ENCODE results near the gene PTPRF.

The PTPRF gene

GRCh38 chr1:43512133-43512532 is 18.6 kb upstream of the PTPRF start:
- peaks cover 21 to 31% of the 10 kb centered on the region in 2 donors for H3K4me1 ChIP-seq (ENCODE audit: control insufficient read depth in 2 of 2, insufficient read depth in 2 of 2, low read length in 2 of 2)
- no peaks in the 10 kb centered on the region for H3K9me3 ChIP-seq (ENCODE audit: control insufficient read depth in 2 of 2, low read length in 2 of 2)
- peak overlapping the region; percentile 82 to 83 for H3K27ac ChIP-seq (ENCODE audit: low read depth in 2 of 2, low read length in 2 of 2)
- no peak overlapping the region for H3K4me3 ChIP-seq (ENCODE audit: low read length in 2 of 2)
- H3K27me3 ChIP-seq (ENCODE audit: control insufficient read depth in 2 of 2, insufficient read depth in 2 of 2, low read length in 2 of 2): no peaks in the 10 kb centered on the region
- H3K36me3 ChIP-seq (ENCODE audit: control insufficient read depth in 2 of 2, insufficient read depth in 2 of 2, low read length in 2 of 2): no peaks in the 10 kb centered on the region
- H3K9ac ChIP-seq (ENCODE audit: low read depth in 1 of 2, low read length in 2 of 2): peak overlapping the region in 1 of 2 donors; percentile 1

GRCh38 chr1:43512681-43513080 is 18.0 kb upstream of the PTPRF start:
- Histone ChIP-seq H3K27me3 (ENCODE audit: control insufficient read depth in 2 of 2, insufficient read depth in 2 of 2, low read length in 2 of 2) (no peaks in the 10 kb centered on the region), H3K4me1 (ENCODE audit: control insufficient read depth in 2 of 2, insufficient read depth in 2 of 2, low read length in 2 of 2) (peaks cover 21 to 31% of the 10 kb centered on the region in 2 donors), H3K27ac (ENCODE audit: low read depth in 2 of 2, low read length in 2 of 2) (peak overlapping the region; percentile 82 to 83), H3K9me3 (ENCODE audit: control insufficient read depth in 2 of 2, low read length in 2 of 2) (no peaks in the 10 kb centered on the region), H3K9ac (ENCODE audit: low read depth in 1 of 2, low read length in 2 of 2) (peak overlapping the region; percentile 1 to 52), H3K36me3 (ENCODE audit: control insufficient read depth in 2 of 2, insufficient read depth in 2 of 2, low read length in 2 of 2) (no peaks in the 10 kb centered on the region), H3K4me3 (ENCODE audit: low read length in 2 of 2) (no peak overlapping the region)

- Histone ChIP-seq H3K4me3 (ENCODE audit: low read length in 2 of 2) (no peak overlapping the region), H3K9ac (ENCODE audit: low read depth in 1 of 2, low read length in 2 of 2) (no peak overlapping the region), H3K4me1 (ENCODE audit: control insufficient read depth in 2 of 2, insufficient read depth in 2 of 2, low read length in 2 of 2) (peaks cover 21 to 31% of the 10 kb centered on the region in 2 donors), H3K36me3 (ENCODE audit: control insufficient read depth in 2 of 2, insufficient read depth in 2 of 2, low read length in 2 of 2) (no peaks in the 10 kb centered on the region), H3K27me3 (ENCODE audit: control insufficient read depth in 2 of 2, insufficient read depth in 2 of 2, low read length in 2 of 2) (no peaks in the 10 kb centered on the region), H3K9me3 (ENCODE audit: control insufficient read depth in 2 of 2, low read length in 2 of 2) (no peaks in the 10 kb centered on the region), H3K27ac (ENCODE audit: low read depth in 2 of 2, low read length in 2 of 2) (peak overlapping the region in 1 of 2 donors; percentile 82)
Measured at GRCh38 chr1:43513471-43514173, 17.1 kb upstream of the PTPRF start.

- Histone ChIP-seq H3K27me3 (ENCODE audit: control insufficient read depth in 2 of 2, insufficient read depth in 2 of 2, low read length in 2 of 2) (no peaks in the 10 kb centered on the region), H3K4me3 (ENCODE audit: low read length in 2 of 2) (no peak overlapping the region), H3K9ac (ENCODE audit: low read depth in 1 of 2, low read length in 2 of 2) (no peak overlapping the region), H3K4me1 (ENCODE audit: control insufficient read depth in 2 of 2, insufficient read depth in 2 of 2, low read length in 2 of 2) (peaks cover 11 to 20% of the 10 kb centered on the region in 2 donors), H3K27ac (ENCODE audit: low read depth in 2 of 2, low read length in 2 of 2) (no peak overlapping the region), H3K9me3 (ENCODE audit: control insufficient read depth in 2 of 2, low read length in 2 of 2) (no peaks in the 10 kb centered on the region), H3K36me3 (ENCODE audit: control insufficient read depth in 2 of 2, insufficient read depth in 2 of 2, low read length in 2 of 2) (no peaks in the 10 kb centered on the region)
Measured at GRCh38 chr1:43518935-43519686, 11.6 kb upstream of the PTPRF start.

GRCh38 chr1:43520100-43520778 is 10.4 kb upstream of the PTPRF start:
- Histone ChIP-seq H3K27ac (ENCODE audit: low read depth in 2 of 2, low read length in 2 of 2) (peak overlapping the region; percentile 9 to 29), H3K36me3 (ENCODE audit: control insufficient read depth in 2 of 2, insufficient read depth in 2 of 2, low read length in 2 of 2) (no peaks in the 10 kb centered on the region), H3K9ac (ENCODE audit: low read depth in 1 of 2, low read length in 2 of 2) (no peak overlapping the region), H3K4me1 (ENCODE audit: control insufficient read depth in 2 of 2, insufficient read depth in 2 of 2, low read length in 2 of 2) (peaks cover 17 to 31% of the 10 kb centered on the region in 2 donors), H3K4me3 (ENCODE audit: low read length in 2 of 2) (no peak overlapping the region), H3K27me3 (ENCODE audit: control insufficient read depth in 2 of 2, insufficient read depth in 2 of 2, low read length in 2 of 2) (no peaks in the 10 kb centered on the region), H3K9me3 (ENCODE audit: control insufficient read depth in 2 of 2, low read length in 2 of 2) (no peaks in the 10 kb centered on the region)

- Histone ChIP-seq H3K36me3 (ENCODE audit: control insufficient read depth in 2 of 2, insufficient read depth in 2 of 2, low read length in 2 of 2) (no peaks in the 10 kb centered on the region), H3K4me1 (ENCODE audit: control insufficient read depth in 2 of 2, insufficient read depth in 2 of 2, low read length in 2 of 2) (peaks cover 18 to 33% of the 10 kb centered on the region in 2 donors), H3K9ac (ENCODE audit: low read depth in 1 of 2, low read length in 2 of 2) (no peak overlapping the region), H3K27ac (ENCODE audit: low read depth in 2 of 2, low read length in 2 of 2) (no peak overlapping the region), H3K27me3 (ENCODE audit: control insufficient read depth in 2 of 2, insufficient read depth in 2 of 2, low read length in 2 of 2) (no peaks in the 10 kb centered on the region), H3K4me3 (ENCODE audit: low read length in 2 of 2) (no peak overlapping the region), H3K9me3 (ENCODE audit: control insufficient read depth in 2 of 2, low read length in 2 of 2) (no peaks in the 10 kb centered on the region)
Measured at GRCh38 chr1:43521078-43521477, 9.6 kb upstream of the PTPRF start.

- no peak overlapping the region for H3K27ac ChIP-seq (ENCODE audit: low read depth in 2 of 2, low read length in 2 of 2)
- peaks cover 18 to 33% of the 10 kb centered on the region in 2 donors for H3K4me1 ChIP-seq (ENCODE audit: control insufficient read depth in 2 of 2, insufficient read depth in 2 of 2, low read length in 2 of 2)
- H3K9ac ChIP-seq (ENCODE audit: low read depth in 1 of 2, low read length in 2 of 2): no peak overlapping the region
- no peaks in the 10 kb centered on the region for H3K9me3 ChIP-seq (ENCODE audit: control insufficient read depth in 2 of 2, low read length in 2 of 2)
- H3K27me3 ChIP-seq (ENCODE audit: control insufficient read depth in 2 of 2, insufficient read depth in 2 of 2, low read length in 2 of 2): no peaks in the 10 kb centered on the region
- no peak overlapping the region for H3K4me3 ChIP-seq (ENCODE audit: low read length in 2 of 2)
- no peaks in the 10 kb centered on the region for H3K36me3 ChIP-seq (ENCODE audit: control insufficient read depth in 2 of 2, insufficient read depth in 2 of 2, low read length in 2 of 2)
Measured at GRCh38 chr1:43521756-43522155, 8.9 kb upstream of the PTPRF start.

GRCh38 chr1:43522431-43522775 is 8.3 kb upstream of the PTPRF start:
- H3K9me3 ChIP-seq (ENCODE audit: control insufficient read depth in 2 of 2, low read length in 2 of 2): no peaks in the 10 kb centered on the region
- no peak overlapping the region for H3K4me3 ChIP-seq (ENCODE audit: low read length in 2 of 2)
- peaks cover 18 to 33% of the 10 kb centered on the region in 2 donors for H3K4me1 ChIP-seq (ENCODE audit: control insufficient read depth in 2 of 2, insufficient read depth in 2 of 2, low read length in 2 of 2)
- H3K9ac ChIP-seq (ENCODE audit: low read depth in 1 of 2, low read length in 2 of 2): no peak overlapping the region
- no peaks in the 10 kb centered on the region for H3K36me3 ChIP-seq (ENCODE audit: control insufficient read depth in 2 of 2, insufficient read depth in 2 of 2, low read length in 2 of 2)
- H3K27ac ChIP-seq (ENCODE audit: low read depth in 2 of 2, low read length in 2 of 2): peak overlapping the region; percentile 79 to 85
- no peaks in the 10 kb centered on the region for H3K27me3 ChIP-seq (ENCODE audit: control insufficient read depth in 2 of 2, insufficient read depth in 2 of 2, low read length in 2 of 2)

GRCh38 chr1:43522776-43523480 is 7.8 kb upstream of the PTPRF start:
- Histone ChIP-seq H3K36me3 (ENCODE audit: control insufficient read depth in 2 of 2, insufficient read depth in 2 of 2, low read length in 2 of 2) (no peaks in the 10 kb centered on the region), H3K4me1 (ENCODE audit: control insufficient read depth in 2 of 2, insufficient read depth in 2 of 2, low read length in 2 of 2) (peaks cover 18 to 33% of the 10 kb centered on the region in 2 donors), H3K27me3 (ENCODE audit: control insufficient read depth in 2 of 2, insufficient read depth in 2 of 2, low read length in 2 of 2) (no peaks in the 10 kb centered on the region), H3K9me3 (ENCODE audit: control insufficient read depth in 2 of 2, low read length in 2 of 2) (no peaks in the 10 kb centered on the region), H3K27ac (ENCODE audit: low read depth in 2 of 2, low read length in 2 of 2) (peak overlapping the region; percentile 80 to 85), H3K9ac (ENCODE audit: low read depth in 1 of 2, low read length in 2 of 2) (no peak overlapping the region), H3K4me3 (ENCODE audit: low read length in 2 of 2) (peak overlapping the region in 1 of 2 donors; percentile 2)

Measured in mucosa of rectum (tissue), 2 donors.